GM18867 (cell line): Measurements from ENCODE around the gene NEURL1B.
"Not testable (repeated sequence)": the region's sequence is repeated elsewhere in the genome, so short reads cannot be mapped to it uniquely, and the experiment has no call there.

Experiments used
- ATAC-seq: cut with Tn5 transposase; IDR thresholded peaks from one replicate; pipeline ENCODE4 v1.9.1; 2021; ENCODE audit warnings: mild to moderate bottlenecking, moderate library complexity; ENCODE audit not compliant: unreplicated experiment

The NEURL1B gene

DNA sequence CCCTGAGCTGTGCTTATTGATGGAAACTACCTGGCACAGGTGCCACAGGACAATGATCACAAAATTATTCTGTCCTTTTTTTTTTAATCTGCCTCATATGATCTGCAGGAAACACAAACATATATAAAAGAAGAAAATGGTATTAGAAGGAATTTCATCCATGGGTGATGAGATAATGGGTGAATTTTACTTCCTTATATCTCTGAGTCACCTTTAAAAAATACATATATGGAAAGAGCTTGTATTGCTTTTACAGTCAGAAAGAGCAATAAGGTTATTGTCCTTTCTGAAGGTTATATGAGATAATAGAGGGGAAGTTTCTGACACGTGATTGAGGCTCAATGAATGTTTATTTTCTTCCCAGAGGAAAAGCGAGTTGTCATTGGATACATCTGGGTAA lies 31.6 kb downstream of the NEURL1B start:
- ATAC-seq = no peak

DNA sequence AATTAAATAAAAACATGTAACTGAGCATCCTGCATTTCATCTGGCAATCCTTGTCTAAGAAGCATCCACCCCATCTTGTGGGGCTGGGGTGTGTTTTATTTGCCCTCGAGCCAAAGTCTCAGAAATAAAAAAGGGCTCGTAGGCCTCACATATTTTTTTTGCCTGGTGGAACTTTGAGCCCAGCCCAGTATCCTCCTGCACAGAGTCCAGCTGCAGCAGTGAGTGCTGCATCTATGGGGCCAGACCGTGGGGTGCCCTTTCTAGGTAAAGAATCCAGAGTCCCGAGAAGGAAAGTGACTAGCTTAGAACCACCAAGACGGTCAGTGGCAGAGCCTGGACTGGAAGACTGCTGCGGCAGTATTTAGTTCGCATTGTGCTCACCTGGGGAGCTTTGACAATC lies 33.1 kb downstream of the NEURL1B start:
- no peak for ATAC-seq

DNA sequence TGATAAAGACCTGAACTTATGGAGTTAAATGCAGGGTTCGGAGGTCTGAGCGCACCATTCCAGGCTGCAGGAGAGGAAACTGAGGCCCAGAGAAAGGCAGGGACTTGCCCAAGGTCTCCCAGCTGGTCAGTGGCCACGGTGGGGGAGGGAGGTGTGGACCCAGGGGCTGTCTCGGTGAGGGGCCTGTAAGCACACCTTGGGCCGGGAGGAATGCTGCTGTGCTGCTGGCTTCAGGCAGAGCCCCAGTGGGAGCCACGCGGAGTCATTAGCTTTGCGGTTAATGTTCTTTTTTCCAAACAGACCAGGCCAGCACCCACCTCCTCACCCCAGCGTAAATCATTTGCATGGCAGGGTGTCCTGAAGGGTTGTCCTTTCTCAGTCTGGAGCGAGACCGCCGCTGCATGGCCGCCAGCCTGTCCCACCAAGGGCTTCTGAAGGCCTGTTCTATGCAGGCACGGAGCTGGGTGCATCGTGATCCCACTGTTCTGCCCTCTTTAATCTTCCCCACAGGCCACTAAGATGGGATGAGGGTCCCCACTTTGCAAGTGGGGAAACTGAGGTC lies 35.9 kb downstream of the NEURL1B start:
- ATAC-seq = no peak

DNA sequence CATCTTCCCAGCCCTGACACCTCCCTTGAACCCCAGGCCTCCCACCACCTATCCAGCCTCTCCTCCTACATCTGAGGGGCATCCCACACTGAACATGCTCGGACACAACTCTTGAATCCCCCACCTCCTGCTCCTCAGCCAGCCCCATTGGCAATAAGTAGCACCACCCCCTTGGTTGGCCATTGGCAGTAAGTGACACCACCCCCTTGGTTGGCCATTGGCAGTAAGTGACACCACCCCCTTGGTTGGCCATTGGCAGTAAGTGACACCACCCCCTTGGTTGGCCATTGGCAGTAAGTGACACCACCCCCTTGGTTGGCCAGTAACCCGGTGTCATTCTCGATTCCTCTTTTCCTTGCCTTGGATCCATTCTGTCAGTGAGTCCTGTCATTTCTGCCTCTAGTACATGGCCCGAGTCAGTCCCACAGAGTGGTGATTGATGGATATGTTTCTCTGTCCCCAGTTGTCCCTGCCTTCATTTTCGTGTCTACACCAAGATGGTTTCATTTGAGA lies 37.4 kb downstream of the NEURL1B start:
- ATAC-seq = not testable (repeated sequence)

DNA sequence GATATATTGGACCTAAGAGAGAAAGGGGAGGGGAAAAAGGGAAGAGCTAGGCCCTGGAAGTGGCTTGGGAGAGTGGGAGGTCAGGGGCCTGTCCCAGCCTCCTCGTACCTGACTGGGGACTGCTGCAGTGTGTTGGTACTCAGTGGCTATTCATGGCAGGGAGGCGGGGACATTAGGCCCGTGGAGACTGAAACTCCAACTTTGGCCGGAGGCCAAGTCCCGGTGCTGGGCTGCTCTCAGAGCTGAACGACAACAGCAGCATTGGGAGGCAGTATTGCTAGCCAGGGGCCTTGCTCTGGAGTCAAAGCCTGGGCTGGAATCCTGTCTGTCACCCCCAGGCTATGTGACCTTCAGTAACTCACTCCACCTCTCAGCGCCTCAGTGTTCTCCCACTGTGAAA lies 37.8 kb downstream of the NEURL1B start:
- no peak for ATAC-seq

DNA sequence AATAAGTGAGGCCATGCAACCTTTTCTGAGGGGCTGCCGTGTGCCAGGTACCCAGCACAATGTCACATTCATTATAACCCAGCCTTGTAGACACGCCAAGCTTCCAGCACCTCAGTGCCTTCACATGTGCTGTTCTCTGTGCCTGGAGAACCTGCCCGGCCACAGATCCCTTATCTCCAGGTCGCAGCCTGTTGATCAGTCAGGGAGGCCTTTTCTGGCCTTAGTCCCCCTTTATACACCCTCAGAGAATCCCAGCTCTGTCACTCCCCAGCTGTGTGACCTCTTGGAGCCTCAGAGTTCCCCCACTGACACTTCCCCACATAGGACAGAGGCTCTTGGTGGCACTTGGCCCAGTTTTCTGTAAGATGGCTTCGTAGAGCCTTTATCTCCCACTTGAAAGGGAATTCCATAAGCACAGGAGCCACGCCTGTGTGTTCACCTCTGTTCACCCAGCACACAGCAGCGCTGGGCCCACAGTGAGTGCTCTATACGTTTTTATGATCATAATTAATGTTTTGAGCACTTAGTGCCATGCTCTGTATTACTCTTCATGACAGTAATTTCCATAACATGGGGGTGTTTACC lies 38.7 kb downstream of the NEURL1B start:
- ATAC-seq = no peak

DNA sequence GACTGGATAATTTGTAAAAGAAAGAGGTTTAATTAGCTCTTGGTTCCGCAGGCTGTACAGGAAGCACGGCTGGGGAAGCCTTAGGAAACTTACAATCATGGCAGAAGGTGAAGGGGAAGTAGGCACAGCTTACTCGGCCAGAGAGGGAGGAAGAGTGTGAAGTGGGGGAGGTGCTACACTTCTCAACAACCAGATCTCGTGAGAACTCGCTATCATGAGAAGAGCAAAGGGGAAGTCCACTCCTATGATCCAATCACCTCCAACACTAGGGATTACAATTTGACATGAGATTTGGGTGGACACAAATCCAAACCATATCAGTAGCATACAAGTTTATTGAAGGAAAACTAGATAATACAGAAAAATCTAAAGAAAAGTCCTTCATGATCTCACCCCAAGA lies 39.9 kb downstream of the NEURL1B start:
- ATAC-seq = no peak

DNA sequence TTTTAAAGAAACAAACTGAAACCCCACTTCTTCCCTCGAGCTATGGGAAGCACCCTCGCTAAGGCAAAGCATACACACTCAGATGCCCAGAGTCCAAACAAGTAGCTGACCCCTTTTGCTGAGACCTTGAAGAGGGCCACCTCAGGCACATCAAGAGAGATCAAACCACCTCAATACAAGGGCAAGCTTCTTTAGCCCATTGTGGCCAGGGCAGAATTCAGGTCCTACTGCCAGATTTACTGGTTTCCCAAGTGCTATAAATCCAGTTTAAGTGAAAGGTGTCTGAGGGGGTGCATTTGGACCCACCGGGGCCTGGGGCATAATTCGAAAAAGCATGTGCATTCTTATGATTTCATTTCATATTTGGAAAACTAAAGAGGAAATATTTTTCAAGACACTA lies 40.4 kb downstream of the NEURL1B start:
- ATAC-seq = no peak

DNA sequence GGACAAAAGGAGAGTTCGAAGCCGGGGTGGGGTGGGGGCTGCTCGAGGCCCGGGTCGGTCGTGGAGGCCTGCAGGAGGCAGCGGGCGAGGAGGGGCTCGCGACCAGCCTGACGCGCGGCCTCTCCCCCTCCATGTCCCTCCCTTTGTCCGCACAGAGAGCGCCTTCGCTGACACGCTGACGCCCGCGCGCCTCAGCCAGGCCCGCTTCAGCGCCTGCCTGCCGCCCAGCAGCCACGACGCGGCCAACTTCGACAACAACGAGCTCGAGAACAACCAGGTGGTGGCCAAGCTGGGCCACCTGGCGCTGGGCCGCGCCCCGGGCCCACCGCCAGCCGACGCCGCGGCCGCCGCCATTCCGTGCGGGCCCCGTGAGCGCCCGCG lies 42.2 kb downstream of the NEURL1B start:
- ATAC-seq = no peak

DNA sequence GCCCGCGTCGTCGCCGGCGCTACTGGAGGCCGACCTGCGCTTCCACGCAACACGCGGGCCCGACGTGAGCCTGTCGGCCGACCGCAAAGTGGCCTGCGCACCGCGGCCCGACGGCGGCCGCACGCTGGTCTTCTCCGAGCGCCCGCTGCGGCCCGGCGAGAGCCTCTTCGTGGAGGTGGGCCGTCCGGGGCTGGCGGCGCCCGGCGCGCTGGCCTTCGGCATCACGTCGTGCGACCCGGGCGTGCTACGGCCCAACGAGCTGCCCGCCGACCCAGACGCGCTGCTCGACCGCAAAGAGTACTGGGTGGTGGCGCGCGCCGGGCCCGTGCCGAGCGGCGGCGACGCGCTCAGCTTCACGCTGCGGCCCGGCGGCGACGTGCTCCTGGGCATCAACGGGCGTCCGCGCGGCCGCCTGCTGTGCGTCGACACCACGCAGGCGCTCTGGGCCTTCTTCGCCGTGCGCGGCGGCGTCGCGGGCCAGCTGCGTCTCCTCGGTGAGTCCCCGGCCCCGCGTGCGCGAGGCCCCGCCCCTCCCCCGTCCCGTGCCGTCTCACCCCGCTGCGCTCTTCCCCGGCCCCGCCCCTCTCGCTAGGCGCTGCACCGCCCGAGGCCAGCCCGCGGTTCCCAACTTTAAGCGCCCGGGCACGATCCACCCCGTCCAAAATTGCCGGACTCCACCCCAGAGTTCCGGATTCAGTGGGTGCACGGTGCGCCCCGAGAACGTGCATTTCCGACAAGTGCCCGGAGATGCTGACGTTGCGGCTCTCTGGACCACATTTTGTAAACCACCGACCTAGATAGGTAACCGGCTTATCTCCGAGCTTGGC lies 42.8 kb downstream of the NEURL1B start:
- no peak for ATAC-seq

DNA sequence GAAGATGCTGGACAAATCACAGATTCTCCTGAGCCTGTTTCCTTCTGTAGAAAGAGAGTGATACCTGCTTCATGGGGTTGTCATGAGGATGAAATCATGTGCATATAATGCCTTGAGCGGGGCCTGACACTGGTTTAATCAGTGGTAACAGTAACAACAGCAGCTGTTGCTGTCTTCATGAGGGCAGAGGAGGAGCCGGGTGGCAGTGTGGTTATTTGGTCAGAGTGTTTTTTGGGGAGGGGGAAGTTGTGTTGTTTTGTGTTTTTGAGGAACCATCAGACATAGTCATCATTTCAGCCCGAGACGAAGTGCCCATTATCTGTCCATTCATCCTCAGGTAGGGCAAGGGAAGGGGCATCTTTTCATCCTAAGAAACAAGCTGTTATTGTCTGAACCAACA lies 44.0 kb downstream of the NEURL1B start:
- no peak for ATAC-seq

DNA sequence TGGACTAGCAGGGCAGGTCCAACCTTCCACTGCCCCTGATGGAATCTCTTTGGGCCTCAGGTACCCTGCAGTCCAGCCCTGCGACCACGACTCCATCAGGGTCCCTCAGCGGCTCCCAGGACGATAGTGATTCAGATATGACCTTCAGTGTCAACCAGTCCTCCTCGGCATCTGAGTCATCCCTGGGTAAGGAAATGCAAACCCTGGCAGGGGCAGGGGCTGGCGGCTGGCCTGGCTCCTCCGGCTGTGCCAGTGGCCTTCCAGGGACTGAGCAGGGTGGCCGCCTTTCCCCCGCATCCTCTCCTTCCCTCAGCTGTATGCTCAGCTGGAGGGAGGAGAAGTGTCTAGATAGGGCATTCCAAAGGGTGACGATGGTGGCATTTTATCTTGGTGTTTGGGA lies 45.0 kb downstream of the NEURL1B start:
- no peak for ATAC-seq

DNA sequence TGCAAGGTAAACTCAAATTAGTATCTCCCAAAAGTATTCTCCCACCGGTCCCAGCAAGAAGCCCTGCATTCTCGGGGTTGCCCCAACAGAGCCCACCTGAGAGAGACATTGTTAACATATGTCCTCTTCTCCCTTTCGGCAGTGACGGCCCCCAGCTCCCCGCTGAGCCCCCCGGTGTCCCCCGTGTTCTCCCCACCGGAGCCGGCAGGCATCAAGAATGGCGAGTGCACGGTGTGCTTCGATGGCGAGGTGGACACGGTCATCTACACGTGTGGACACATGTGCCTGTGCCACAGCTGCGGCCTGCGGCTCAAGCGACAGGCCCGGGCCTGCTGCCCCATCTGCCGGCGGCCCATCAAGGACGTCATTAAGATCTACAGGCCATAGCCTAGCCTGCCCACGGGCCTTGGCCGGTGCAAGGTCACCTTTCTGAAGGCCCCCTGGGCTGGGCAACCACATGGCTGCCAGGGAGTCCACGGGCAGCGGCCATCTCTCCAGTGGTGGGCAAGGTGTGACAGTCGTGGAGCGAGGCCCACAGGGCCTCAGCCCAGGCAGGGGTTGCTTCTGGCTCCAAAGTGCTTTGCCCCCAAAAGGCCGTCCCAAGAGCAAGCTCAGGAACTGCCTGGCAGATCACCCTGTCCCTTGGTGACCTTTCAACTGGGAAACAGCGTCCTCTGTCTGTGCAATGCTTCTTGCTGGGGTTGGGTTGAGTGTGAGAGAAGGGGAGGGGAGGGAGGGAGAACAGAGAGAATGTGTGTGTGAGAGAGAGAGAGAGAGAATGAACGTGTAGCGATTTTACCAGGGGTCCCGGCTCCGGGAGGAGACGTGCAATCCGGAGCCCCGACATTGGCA lies 45.7 kb downstream of the NEURL1B start:
- no peak for ATAC-seq

DNA sequence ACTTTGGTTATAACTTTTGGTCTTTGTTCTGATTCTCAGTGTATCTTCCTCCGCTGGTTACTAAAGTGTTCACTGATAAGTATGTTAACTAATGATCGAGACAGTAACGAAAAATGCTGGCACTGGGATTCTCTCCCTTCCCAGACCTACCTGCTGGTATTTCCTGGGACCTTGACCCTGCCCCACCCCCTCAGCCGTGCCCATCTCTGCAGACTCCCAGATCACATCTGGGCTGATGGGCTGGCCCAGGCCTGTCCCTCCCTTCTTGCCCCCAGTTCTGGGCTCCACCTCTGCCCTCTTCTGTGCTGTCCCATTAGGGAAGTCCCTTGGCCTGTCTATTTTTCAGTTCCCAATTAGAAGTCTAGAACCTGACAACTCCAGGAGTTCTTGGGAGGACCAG lies 46.9 kb downstream of the NEURL1B start:
- ATAC-seq = no peak

DNA sequence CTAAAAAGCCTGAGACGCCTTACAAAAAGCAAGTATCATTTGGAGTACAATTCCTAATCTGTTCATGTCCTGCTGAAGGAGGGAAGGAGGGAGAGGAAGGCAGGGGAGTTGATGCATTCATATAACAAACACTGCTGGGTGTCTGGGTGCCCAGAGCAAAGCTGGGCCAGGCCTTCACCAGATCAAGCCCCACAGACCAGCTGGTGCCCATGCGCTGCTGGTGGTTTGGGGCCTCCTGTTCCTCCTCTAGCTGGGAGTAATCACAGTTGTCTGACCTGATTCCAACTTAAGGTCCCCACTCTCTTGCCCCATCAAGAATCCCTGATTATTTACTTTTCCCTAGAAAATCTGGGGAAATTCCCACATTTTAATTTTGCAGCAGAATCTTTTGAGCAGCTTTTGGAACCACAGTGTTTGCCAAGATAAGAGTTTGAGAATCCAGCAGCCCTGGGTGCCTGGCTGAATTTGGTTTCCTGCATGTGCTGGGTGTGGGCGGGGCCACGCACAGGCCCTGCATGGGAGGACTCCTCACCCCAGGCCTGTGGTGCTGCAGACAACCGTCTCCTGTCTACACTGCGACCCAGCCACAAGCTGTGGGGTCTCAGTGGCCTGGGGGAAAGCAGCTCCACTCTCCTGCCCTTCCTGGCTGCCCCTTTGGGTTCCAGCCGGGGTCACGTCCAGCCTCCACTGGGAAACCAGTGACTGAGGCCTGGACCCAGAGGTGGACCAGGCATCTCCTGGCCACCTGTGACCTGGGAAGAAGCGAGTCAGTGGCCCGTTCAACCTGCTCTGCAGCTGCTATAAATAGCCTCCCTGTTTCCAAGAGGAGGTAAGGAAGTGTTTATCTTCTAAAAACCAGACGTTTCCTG lies 47.5 kb downstream of the NEURL1B start:
- ATAC-seq = no peak

DNA sequence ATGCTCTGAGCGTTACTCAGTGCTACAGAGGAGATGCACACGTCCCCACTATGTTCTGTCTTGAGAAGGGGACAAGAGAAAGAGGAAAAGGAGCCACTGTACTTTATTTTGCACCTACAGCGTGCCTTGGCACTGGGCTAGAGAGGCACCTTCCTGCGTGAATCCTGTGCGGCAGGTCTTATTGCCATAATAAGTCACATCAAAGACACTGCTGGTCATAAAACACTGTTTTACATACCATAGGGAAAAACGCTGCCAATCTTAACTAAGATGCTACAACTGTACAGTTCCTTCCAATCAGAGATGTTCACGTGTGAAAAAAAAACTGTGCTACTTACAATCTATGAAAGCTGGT lies 48.1 kb downstream of the NEURL1B start:
- no peak for ATAC-seq

DNA sequence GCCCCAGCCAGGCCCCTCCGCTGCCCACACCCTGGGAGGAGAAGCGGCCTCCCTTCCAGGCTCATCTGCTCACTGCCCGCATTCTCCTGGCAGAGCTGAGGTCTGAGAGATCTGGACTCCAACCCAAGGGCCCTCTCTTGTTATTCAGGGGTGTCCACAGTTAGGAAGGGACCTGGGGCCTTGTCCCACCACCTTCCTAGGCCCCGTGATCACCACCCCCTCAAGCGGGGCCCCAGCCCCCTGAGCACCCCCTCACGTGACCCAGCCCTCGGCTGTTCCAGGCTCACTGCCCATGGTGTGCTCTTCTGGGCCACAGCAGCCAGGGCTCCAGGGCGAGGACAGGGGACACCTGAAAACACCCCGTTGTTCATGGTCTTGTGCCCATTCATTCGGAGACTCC lies 48.7 kb downstream of the NEURL1B start:
- ATAC-seq = no peak

DNA sequence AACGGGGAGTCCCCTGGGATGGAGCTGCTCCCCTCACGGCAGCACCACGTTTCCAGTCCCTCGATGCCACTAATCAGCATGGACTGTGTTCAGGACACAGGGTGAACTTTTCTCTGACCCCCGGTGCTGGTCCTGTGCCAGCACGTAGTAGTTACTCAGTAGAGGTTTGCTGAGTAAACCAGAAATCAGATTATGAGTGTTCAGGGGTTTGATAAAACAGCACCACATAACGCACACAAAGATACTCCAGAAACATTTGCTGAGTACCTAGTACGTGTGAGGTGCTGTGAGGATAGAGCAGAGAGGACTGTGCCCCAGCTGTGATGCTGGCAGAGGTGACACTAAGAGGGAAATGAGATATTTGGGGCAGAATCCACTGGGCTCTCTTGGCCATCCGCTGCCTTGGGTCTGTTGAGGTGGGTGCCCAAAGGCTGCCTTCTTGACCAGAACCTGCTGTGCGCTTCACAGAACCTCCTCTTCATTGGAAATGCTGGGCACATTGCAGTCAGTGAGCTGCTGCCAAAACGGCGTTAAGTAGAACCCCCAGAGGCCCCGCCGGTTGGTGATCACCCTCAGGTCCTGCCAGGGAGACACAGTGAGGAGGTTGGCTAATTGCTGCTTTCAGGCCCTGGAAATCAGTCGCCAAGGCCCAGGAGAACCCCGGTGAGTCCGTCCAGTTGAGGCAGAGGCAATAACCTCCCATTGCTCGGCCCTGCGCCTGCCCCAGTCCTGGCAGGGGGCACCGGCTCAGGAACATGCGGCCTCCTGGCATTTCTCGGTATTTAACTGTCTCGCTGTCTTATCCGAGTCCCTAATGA lies 49.4 kb downstream of the NEURL1B start:
- peak; percentile 59 for ATAC-seq

DNA sequence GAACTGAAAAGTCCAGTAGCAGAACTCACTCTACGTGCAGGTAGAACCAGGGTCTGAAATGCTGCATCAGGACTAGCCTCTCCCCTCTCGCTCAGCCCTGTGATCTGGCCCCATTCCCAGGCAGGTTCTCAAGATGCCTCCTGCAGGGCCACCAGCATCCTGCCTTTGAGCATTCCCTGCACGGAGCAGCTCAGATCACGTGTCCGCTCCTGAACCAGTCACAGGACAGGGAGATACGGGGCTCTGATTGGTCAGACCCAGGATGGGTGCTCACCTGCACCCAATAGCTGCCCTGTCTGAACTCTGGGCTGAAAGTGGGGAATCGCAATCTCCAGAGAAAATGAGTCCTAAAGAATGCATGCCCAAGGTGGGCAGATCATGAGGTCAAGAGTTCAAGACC lies 50.8 kb downstream of the NEURL1B start:
- ATAC-seq = no peak

DNA sequence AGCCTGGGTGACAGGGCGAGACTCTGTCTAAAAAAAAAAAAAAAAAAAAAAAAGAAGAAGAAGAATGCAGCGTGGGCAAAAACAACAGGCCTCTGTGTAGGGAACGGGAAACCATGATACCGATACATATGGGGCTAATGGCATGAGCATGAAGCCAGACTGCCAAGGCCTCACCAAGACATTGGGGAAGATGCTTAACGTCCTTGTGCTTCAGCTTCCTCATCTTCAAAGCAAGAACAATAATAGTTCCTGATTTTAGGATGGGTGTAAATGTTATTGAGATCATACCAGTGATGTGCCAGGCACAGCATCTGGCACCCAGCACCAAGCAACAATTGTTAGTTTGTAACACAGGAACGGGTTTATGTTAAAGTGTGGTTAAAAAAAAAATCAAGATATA lies 51.4 kb downstream of the NEURL1B start:
- ATAC-seq = no peak
